ENCODE data around the gene KCNB1.

KCNB1 gene

DNA sequence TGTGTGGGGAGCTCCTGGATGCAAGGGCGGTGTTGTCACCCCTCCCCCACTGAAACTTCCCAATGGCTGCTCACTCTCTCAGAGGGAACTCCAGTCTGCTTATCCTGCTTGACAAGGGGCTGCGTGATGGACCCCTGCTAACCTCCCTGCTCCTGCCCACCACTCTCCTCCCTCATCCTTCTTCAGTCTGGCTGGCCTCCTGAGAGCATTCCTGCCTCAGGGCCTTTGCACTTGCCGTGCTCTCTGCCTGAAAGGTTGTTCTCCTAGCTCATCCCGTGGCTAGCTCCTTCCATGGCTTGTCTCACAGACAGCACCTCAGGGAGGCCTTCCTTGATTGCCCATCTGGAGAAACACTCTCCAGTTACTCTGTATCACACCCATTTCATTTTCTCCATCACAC, 130.7 kb downstream of the KCNB1 start:
- no peak for DNase-seq (ENCODE audit: low read depth)

DNA sequence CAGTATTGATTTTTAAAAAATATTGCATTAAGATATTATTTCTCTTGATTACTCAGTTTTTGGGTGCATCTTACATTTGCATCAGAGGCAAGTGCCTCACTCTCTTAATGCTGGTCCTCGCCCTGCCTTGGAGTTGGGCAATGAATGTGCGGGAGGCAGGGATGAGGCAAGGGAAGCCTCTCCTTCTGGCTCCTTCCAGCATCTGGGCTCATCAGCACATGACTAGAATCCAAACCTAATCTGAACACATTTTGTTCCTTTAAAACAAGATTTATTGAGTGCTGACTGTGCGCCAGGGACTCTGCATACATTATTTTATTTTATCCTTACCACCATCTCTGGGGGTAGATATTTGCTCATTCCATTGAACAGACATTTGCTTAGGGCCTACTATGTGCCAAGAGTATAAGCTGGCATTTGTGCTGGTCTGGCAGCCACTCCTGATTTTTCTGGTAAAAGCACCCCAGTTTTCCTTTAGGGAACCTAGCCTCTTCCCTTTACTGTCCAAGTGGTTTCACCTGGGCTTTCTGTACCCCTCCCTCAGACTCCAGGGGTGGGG, 132.7 kb downstream of the KCNB1 start:
- no peak for DNase-seq (ENCODE audit: low read depth)

DNA sequence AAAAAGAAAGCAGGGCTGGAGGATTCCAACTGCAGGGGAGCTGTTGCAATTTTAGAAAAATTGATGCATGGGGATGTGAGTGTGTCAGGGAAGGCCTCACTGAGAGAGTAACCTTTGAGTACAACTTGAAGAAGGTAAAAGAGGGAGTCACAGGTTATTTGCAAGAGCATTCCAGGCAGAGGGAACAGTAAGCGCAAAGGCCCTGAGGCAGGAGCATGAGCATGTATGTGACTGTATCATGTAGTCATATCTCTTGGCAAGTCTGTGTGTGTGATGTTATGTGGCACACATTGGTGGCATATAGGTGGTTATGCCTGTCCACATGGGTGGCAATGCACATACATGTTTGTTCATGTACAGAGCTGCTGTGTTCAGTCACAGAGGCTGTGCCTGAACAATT, 133.4 kb downstream of the KCNB1 start:
- DNase-seq (ENCODE audit: low read depth): no peak

DNA sequence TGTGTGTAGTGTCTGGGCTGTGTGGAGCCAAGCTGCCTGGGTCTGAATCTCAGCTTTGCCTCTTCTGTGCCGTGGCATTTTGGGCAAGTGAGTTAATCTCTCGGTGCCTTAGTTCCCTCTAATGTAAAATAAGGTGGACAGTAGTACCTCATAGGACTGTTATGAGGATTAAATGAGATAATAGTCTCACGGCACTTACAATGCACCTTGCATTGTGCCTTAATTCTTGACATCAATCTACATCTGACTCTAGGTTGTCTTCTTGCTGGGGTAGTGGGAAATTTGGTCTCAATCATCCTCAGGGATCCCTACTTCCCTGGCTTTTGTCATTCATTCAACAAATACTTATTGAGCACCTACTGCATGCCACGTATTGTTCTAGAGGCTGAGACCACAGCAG, 133.9 kb downstream of the KCNB1 start:
- no peak for DNase-seq (ENCODE audit: low read depth)

DNA sequence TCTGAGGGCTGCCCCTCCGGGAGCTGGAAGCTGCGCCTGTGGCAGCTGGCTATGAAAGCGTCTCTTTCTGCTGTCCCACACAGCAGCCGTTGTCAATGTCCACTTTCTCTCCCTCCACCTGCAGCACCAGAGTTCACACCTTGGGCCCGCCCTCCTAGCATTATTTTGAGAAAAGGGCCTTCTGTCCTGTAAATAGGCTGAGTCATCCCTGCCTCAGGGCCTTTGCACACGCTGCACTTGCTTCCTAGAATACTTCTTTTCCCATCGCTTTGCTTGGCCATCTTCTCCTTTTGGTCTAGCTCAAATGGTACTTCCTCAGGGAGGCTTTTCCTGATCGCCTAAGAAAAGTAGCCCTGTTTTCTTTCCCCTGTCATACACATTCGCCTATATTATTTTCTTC, 135.3 kb downstream of the KCNB1 start:
- DNase-seq (ENCODE audit: low read depth): no peak

DNA sequence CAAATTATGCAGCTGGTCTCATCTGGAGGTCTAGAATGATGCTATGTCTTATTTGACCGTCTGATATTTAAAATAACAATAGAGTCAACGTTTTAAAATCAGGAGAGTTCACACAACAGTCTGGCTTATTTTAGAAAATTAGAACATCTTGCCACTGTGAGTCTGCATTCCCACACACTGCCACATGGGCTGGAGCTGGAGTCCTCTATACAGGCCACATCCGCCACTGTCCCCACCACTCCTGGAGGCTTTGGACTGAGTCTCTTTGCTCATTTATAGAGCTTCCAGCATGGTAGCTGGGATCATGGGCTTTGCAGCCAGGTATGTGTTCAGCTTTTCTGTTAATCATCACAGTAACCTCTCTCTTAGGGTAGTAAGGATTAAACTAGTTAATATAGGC, 135.8 kb downstream of the KCNB1 start:
- no peak for DNase-seq (ENCODE audit: low read depth)

DNA sequence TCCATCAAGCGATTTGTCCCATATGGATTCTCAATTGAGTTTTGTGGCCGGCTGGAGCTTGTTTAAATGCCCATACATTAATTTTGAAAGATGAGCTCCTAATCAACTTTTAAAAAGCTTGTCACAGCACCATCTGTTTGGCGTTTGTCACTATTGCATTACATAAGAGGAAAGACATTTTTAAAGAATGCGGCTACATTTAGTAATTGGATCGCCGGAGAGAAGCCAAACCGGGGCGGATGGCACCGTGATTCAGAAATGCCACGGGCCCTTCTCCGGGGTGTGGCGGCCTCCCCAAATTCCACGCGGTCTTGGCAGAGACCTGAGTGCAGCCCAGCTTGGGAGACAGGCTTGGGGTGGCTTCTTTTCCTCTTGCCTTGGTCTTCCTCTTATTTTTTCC, 136.9 kb downstream of the KCNB1 start:
- DNase-seq (ENCODE audit: low read depth): peak; percentile 13

DNA sequence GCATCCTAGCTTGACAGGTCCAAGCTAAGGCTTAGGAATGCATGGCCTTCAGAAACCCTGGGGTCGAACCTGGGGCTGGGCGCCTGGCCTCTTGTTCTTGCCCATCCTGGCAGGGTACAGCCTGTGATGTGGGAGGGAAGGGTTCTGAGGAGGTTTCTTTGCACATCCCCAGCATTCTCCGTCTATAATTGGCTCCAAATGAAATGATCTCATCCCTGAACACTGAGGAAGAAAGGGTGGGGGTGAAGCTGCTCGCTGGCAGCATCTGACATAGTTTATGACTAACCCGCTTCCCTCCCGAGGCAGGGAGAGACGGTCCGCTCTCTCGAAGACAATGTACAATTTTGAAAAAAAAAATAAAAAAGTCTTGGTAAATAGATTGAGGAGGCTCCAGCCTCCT, 137.5 kb downstream of the KCNB1 start:
- peak; percentile 89 for DNase-seq (ENCODE audit: low read depth)

DNA sequence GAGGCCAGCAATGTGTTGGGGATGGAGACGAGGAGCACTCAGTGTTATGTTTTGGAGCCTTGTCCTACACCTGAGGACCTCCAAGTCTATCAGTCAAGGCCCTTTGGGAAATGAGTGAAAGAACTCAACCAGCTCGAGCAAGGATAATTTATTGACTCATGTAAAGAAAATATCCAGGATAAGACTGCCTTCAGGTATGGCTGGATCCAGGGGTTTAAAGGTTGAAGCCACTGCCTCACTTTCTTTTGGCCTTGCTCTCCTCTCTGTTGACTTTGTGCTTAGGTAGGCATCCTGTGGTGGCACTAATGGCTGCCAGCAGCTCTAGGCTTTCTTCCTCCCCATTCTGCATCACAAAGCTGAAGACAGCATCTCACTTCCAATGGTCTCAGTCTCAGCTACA, 138.3 kb downstream of the KCNB1 start:
- no peak for DNase-seq (ENCODE audit: low read depth)

DNA sequence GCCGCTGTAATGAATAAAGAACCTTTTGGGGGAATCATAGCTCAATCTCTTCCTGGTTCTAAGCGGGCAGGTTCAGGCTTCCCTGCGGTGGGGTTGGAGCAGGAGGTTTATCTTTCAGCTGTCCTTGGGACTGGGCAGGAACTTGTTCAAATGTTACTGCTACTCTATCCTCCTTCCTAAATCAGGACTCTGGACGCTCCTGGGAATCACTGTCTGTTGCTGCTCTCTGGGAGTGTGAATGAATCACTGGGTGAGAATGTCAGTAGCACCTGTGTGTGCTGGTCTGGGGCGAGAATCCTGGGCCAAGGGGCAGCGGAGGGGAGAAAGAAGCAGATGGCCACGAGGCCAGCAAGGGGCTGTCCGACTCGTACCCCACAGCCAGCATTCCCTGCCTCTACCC, 139.2 kb downstream of the KCNB1 start:
- DNase-seq (ENCODE audit: low read depth): no peak

DNA sequence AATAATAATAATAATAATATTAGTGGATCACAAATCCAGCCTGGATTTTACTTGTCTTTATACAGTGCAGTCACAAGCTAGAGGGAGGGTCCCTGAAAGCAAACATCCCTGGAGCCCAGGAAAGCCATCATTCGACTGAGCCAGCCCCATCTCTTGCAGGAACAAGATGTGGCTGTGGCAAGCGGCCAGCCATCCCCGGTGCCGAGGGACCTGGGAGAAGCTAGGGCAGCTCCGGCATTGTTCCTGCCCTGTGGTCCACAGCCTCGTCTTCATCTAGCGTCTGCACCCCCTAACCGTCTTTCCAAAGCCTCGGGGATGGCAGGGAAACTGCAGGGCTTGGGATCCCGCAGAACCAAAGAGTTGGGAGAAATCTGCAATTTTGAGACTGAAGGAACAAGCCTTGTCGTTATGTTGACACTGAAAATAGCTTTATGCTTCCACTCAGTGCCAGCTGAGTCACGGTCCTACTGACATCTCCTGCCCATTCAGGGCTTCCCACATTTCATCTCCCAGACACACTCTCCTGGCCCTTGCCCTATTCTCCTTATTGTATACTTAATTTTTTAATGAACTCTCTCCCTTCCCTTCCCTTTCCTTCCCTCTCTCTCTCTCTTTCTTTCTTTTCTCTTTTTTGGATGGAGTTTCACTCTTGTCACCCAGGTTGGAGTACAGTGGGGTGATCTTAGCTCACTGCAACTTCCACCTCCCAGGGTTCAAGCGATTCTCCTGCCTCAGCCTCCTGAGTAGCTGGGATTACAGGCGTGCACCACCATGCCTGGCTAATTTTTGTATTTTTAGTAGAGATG, 142.1 kb downstream of the KCNB1 start:
- no peak for DNase-seq (ENCODE audit: low read depth)

DNA sequence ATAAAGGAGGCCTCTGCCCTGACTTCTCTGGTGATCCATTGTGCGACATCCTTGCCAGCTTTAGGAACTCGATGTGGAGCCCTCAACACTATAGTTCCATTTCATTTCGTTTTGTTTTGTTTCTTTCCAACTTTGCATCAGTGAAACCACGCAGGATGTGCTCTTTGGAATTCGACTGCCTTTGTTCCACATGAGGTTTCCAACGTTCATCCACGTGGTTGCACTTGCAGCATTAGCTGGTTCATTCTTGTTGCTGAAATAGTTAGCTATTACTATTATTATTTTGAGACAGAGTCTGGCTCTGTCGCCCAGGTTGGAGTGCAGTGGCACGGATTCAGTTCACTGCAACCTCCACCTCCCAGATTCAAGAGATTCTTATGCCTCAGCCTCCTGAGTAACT, 143.3 kb downstream of the KCNB1 start:
- DNase-seq (ENCODE audit: low read depth): no peak

DNA sequence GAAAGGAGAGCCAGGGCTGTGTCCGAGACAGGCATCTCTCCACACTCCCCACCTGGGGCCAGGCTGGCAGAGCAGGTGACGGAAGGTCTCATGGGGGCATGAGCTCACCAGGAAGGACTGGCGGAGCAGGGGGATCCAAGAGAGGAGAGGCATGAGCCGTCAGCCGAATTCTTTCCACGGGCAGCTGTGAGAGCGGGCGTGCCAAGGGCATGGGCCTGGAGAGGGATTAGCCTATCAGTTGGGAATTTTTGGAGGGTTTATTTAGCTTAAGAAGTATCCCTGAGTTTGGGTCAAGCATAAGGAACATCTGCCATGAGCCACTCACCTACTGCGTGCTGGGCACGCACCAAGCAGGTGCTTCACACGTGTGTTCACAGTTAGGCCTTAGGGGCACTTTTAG, 144.4 kb downstream of the KCNB1 start:
- DNase-seq (ENCODE audit: low read depth): no peak

DNA sequence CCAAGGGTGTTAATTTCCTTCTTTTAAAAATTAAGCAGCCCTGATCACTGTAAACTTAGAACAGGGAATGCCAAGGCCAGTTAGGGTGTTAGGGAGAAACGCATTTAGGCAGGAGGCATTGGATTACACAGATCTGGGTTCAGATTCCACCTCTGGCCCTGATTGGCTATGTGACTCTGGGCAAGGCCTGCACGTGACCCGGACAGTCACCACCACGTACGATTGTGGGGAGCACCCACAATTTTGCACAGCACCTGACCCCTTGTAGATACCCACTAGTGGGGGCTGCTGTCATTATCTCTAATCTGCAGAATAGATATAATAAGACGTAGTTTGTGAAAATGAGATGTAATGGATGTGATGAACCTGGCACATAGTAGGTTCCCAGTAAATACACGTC, 145.1 kb downstream of the KCNB1 start:
- DNase-seq (ENCODE audit: low read depth): no peak

DNA sequence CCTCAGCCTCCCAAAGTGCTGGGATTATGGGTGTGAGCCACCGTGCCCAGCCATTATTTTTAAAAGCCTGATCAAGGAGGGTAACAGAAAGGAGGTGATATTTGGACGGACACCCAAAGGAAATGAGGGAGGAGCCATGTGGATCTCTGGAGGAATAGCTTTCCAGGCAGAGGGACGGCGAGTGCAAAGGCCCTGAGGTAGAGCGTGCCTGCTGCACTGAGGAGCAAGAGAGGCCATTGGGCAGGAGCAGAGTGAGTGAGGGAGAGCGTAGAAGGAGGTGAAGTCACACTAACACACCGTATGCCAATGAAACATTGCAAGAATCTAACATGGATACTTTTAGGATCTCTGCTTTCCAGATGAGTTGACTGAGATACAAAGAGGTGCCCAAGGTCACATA, 145.7 kb downstream of the KCNB1 start:
- DNase-seq (ENCODE audit: low read depth): no peak

DNA sequence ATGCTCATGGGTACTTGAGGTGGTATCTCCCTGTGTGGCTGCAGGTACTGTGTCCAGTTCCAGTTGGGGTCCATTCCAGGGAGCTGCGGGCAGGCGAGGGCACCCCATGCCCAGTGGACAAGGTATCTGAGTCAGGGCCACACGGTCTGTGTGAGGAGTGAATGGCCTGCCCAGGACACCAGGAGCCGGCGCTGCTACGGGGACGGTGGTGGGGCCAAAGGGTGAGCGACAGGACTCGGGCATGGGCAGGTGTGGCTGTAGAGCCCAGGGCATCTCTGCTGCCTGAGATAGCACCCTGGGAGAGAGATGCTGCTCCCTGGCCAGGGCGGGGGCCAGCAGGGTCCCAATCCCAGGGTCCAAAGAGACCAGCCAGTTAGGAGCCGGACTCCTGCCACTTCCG, 147.0 kb downstream of the KCNB1 start:
- no peak for DNase-seq (ENCODE audit: low read depth)

DNA sequence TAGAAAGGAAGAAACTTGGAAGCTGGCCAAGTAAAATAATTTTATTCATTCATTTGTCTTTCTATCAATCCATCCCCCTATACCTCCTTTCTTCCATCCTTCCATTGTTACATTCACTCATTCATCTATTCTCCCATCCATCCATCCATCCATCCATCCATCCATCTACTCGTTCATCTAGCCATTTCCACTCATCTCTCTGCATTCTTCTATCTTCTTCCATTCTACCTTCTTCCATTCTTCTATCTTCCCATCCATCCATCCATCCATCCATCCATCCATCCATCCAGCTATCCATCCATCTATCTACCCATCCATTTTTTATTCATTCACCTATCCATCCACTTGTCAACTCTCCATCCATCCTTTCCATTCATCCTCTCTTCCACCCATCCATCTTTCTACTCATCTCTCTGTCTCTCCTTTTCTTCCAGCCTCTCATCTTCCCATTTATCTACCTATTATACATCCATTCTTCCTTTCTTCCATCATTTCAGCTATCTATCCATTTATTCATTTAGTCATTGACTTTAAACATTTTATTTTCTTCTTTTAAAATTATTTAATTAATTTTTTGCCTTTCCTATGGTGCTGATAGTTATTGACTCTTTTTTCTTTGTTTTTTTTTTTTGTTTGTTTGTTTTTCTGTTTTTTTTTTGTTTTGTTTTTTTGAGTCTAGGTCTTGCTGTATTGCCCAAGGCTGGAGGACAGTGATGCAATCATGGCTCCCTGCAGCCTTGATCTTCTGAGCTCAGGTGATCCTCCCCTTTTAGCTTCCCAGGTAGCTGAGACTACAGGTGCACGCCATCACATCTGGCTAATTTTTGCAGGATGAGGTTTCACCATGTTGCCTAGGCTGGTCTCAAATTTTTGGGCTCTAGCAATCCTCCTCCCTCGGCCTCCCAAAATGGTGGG, 151.5 kb downstream of the KCNB1 start:
- no peak for DNase-seq (ENCODE audit: low read depth)

DNA sequence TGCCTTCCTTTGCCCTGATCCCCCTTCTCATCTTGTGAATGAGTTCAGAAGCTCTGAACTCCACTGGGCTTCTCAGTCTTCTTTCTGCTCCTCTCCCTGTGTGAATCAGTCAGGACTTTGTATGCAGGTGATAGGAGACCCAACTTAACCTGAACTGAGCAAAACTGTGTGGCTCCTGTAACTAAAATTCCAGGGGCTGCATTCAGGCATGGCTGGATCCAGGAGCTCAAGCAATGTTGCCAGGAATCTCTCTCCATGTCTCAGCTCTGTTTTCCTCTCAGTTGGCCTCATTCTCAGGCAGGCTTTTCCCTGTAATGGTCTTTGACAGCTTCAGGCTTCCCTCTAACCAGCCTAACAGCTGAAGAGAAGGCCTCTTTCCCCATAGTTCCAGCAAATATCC, 153.7 kb downstream of the KCNB1 start:
- DNase-seq (ENCODE audit: low read depth): no peak

DNA sequence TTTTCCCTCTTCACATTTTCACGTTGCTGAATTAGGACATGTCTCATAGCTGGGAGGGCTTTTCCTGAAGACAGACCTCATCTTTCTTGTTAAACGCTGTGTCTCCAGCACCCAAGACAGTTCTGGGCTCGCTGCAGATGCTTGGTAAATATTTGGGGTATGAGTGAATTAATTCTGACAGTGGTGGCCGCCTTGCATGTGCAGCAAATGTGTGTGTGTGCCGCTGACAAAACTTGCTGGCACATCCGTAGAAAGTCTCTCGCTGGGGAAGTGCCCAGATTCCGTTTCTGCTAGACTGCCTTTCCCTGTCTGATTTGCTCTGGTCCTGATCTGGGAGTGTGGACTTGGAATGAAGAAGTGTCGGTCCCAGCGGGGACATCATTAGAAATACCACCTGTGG, 156.4 kb downstream of the KCNB1 start:
- DNase-seq (ENCODE audit: low read depth): no peak

DNA sequence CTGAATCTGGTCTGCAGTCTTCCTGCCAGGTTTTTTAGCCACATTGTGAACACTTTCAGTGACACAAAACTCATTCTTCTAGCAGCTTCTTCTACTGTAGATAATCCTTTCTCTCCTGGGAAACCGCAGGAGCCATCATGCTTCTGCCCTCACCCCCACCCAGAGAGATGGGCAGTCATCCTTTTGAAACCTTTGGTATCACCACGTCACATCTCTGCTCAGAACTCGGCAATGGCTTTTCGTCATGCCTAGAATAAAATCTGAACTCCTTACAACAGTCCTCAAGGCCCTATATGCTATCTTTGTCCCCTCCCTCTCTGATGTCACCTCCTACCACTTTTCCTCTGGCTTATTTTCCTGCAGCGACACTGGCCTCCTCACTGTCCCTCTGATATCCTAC, 158.2 kb downstream of the KCNB1 start:
- DNase-seq (ENCODE audit: low read depth): no peak

DNA sequence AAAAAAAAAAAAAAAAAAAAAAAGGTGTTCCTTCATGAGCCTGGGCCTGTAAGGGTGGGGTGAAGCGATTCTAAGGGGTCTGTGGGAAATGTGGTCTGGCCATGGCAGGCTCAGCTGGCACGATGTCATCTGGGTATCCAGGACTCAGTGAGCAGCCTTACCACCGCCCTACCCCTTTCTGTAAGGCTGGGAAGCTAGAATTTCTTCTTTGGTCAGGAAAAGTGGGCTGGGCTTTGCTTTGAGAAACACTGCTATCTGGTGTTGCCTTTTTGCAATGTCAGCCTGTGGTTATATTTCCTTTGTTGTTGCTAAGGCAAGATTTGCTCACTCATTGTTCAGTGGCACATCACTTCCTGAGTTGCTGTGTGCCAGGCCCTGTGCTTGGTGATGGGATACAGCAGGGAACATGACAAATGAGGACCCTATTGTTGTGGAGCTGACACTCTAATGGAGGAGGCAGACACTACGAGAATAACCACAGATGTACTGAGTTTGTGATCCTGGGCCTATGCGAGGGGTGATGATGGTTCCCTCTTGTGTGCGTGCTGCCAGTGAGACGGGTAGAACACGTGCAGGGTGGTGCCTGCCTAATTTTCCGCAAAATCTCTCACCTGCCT, 158.7 kb downstream of the KCNB1 start:
- peak; percentile 39 for DNase-seq (ENCODE audit: low read depth)

DNA sequence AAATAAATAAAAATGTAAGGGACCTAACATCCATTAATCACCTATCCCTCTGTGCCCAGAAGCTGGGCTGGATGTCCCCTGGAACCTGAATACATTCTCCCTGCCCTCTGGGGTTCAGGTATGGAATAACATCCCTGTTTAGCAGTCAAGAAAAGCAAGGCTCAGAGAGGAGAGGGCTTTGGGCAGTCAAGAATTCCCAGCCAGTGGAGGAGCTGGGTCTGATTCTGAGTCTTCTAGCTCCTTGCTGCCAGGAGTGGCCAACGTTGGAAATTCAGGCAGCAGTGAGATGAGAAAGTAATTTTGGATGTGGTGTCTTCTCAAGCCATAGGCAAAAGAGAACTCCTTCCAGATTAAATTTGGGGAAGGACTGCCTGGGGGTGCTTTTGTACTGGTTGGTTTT, 162.0 kb downstream of the KCNB1 start:
- DNase-seq (ENCODE audit: low read depth): peak; percentile 22

Measured in fibroblast of the conjunctiva (primary cell).